Cardiac fibroblast (primary cell): Measurements from ENCODE around the gene ELL.

Experiments used
- DNase-seq, 2 donors: peaks; one replicate each; pipeline versions ENCODE4 v3.0.0 to v3.0.0-alpha.2; 2010; ENCODE audit warnings: low read depth in 2 of 2
- H3K4me3 ChIP-seq, 2 donors: replicated peaks in 1 of 2; 1 replicate in 1 of 2; 2 replicates in 1 of 2; pipeline ENCODE4 v1.5.1; 2011; ENCODE audit warnings: low read depth in 2 of 2, low read length in 2 of 2, mild to moderate bottlenecking in 2 of 2, moderate library complexity in 1 of 2
- TF ChIP-seq, protein P1 (sequence below): IDR thresholded peaks from one replicate; pipeline ENCODE4 v1.5.1; 2011; ENCODE audit warnings: low read depth, mild to moderate bottlenecking, low read length, inconsistent platforms

The ELL gene

DNA sequence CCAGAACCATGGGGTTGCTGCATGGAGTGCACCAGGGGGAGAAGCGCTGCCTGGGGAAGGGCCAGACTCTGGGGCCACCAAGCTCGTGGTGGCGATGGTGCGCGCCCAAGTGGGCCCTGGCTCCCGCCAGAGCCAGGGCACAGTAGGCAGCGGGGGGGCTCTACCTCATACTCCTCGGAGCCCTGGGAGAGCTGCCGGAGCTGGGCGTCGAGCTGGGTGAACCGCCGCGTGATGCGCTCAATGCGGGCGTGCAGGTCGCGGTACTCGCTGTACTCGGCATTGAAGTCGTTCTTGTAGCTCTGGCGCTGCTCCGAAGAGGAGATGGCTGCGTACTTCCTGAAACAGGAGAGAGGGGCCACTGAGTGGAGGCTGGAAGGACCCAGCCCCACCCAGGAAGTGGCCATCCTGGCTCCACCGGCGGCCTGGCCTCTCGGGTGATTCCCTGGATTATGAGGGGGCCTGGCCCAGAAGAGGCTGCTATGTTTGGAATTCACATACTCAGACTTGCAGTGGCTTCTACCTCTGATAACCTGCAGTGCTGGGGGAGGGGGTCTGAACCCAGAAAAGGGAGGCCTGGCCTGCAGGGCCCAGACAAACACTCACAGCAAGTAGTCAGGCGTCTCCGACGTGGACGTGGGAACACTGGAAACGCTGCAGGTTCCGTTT lies 75.6 kb downstream of the ELL start:
- TF ChIP-seq, protein P1, sequence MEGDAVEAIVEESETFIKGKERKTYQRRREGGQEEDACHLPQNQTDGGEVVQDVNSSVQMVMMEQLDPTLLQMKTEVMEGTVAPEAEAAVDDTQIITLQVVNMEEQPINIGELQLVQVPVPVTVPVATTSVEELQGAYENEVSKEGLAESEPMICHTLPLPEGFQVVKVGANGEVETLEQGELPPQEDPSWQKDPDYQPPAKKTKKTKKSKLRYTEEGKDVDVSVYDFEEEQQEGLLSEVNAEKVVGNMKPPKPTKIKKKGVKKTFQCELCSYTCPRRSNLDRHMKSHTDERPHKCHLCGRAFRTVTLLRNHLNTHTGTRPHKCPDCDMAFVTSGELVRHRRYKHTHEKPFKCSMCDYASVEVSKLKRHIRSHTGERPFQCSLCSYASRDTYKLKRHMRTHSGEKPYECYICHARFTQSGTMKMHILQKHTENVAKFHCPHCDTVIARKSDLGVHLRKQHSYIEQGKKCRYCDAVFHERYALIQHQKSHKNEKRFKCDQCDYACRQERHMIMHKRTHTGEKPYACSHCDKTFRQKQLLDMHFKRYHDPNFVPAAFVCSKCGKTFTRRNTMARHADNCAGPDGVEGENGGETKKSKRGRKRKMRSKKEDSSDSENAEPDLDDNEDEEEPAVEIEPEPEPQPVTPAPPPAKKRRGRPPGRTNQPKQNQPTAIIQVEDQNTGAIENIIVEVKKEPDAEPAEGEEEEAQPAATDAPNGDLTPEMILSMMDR = no peak
- no peak overlapping the region for H3K4me3 ChIP-seq
- DNase-seq = no peak

DNA sequence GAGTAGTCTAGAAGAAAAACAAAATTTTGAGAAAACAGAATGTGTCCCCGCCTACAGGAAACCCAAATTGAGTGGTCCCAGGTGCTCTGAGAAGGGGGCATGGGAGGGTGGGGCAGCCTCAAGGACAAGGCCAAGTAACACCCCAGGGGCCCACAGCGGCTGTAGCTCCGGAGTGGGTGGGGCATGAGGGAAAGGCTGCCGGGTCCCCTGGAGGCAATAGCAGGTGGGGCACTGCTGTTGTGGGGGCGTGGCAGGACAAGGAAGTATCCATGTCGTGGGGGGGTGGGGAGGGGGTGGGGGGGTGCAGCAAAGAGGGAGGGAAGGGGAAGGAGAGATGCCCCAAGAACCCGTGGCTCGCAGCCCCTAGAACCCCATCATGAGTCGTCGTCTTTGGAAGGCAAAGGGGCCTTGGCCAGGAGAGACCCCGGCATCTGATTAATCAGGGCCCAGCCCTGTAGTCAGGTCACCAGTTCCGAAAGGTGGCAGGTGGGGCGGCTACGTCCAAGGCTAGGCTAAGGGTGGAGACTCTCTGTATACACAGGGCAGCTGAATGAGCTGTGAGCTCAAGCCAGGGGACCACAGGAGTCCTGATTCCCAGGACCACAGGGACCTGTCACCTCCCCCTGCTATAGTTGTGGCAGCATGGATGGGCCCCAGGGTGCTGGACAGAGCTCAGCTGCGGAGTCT lies 76.5 kb downstream of the ELL start:
- no peak overlapping the region for H3K4me3 ChIP-seq
- no peak for DNase-seq
- TF ChIP-seq, protein P1 = no peak

- TF ChIP-seq, protein P1 = no peak
- no peak overlapping the region for H3K4me3 ChIP-seq
- no peak for DNase-seq
Measured at GRCh38 chr19:18444513-18444912, 77.4 kb downstream of the ELL start.

DNA sequence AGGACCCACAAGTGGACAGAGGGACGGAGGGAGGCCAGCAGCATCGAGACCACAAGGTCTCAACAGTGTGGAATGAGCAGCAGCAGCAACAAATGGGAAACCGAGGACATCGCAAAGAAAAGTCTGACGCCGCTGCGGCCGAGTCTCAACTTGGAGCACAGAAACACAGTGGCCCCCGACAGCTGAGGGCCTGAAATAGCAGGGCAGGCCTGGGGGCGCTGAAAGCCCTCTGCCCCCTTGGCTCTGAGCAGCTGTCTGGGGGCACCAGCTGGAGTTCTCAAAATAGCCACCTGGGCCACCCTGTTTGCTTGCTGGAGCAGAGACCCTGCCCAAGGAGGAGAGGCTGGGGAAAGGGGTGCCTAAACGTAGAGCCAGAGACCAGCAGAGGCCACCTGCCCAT lies 78.0 kb downstream of the ELL start:
- no peak overlapping the region for H3K4me3 ChIP-seq
- DNase-seq = no peak
- TF ChIP-seq, protein P1 = no peak

GRCh38 chr19:18443406-18443805 lies 78.5 kb downstream of the ELL start:
- DNase-seq = no peak
- H3K4me3 ChIP-seq = no peak overlapping the region
- TF ChIP-seq, protein P1 = no peak

DNA sequence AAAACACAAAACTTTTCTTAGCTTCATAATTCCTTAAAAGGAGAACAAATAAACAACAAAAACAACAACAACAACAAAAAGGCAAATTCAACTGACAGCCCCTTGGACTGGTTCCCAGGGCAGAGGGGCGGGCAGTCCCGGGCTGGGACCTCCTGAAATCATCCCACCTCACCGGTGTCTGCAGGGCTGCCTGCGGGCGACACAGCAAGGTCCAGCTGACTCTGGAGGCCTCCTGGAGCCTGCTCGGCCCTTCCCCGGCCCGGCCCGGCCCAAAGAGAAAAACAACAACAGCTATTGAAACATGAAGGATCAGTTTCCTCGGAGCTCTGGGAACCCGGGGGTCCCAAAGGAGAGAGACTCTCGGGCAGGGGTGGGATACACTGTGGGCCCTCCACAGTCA lies 78.9 kb downstream of the ELL start:
- DNase-seq = no peak
- H3K4me3 ChIP-seq = no peak overlapping the region
- TF ChIP-seq, protein P1 = no peak
